Measurements from ENCODE around the gene SVIL.
"Not testable (repeated sequence)": the region's sequence is repeated elsewhere in the genome, so short reads cannot be mapped to it uniquely, and the experiment has no call there.

SVIL gene

GRCh38 chr10:29622382-29622922, 12.3 kb downstream of the SVIL start:
- no peak for DNase-seq (ENCODE audit: low spot score)

DNA sequence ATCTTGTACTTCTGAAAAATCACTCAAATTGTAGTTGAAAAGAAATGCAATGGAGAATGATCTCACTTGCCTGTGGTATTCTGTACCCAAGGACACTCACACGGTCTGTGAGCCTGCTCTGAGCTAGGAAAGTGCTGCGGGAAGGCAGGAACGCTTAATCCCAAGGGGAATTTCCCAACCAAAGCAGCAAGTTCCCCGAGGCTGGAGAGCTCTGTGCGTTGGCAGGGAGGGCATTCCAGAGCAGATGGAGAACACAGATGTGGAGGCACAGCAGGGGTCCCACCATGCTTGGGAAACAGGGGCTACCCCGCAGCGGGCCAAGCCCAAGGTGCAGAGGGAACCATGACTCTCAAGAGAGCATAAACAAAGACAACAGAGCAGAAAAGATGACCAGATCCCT, 13.6 kb downstream of the SVIL start:
- no peak for DNase-seq (ENCODE audit: low spot score)

GRCh38 chr10:29620112-29620690, 14.6 kb downstream of the SVIL start:
- no peak for DNase-seq (ENCODE audit: low spot score)

DNA sequence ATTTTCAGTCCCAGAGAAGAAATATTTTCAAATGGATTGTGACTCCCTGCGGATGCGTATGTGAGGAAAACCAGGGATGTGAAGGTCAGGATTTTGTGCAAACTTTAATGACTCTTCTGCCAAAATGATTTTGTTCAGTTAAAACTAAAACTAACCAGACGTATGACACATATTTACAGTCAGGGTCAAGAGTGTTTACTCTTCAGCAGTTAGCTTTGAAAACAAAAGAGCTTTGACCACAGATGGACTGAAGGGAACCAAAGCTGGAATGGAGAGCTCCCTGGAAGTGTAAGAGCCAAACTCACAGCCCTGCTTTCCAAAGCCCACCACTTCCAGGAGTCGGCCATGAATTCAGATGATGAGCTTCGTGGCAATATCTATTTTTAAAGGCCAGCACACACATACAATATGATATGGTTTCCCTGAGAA, 15.5 kb downstream of the SVIL start:
- no peak for DNase-seq (ENCODE audit: low spot score)

DNA sequence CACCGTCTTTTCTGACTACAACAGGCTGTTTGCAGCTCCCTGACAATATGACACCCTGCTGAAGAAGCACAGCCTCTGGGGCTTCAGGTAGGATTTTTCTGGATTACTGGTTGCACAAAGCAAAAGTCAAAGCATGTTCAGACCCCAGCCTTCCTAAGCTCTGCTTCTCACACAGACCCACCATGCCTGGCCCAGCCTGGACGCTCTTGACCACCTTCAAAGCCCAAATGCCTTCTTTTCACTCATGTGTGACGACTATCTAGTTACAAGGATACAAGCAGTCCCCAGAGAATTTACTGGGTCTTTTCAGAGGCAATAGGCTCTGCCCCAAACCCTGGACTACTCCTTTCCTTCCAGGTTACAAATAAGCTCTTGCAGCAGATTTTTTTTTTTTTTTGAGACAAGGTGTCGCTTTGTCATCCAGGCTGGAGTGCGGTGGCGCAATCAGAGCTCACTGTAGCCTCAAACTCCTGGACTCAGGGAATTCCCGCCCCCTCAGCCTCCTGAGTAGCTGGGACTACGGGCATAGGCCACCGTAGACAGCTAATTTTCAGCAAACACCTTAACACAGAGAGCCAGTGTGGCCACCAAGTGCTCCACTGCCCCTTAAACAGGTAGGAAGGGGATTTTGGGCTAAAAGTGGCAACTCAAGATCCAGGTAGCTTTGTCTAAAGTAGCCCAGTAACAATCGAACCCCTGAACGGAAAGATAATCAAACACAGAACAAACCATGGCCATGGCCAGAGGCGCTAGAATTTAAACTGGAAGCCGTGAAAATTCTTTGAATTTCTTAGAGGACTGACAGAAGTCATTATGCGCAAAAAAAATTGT, 16.2 kb downstream of the SVIL start:
- no peak for DNase-seq (ENCODE audit: low spot score)

GRCh38 chr10:29617880-29618340, 16.9 kb downstream of the SVIL start:
- DNase-seq (ENCODE audit: low spot score), result no peak

GRCh38 chr10:29616542-29616941, 18.2 kb downstream of the SVIL start:
- DNase-seq (ENCODE audit: low spot score), result no peak

DNA sequence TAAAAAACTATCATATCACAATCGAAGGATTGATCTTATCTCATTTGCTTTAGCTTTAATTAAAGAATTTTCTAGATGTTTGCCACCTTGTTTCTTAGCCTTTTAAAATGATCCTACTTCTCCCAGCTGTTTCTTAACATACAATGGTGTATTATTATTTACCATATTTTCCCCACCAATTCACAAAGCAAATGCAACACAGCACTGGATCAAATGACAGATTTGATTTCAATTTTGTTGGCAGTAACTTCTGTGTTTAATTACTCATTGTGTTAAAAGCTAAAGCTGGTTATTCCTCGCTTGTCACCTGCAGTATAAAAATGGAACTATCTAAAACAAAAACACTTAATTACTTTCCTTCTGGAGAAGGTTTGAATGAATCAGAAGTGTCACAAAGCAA, 19.6 kb downstream of the SVIL start:
- no peak for DNase-seq (ENCODE audit: low spot score)

- not testable (repeated sequence) for DNase-seq (ENCODE audit: low spot score)
Measured at GRCh38 chr10:29614289-29614688, 20.5 kb downstream of the SVIL start.

GRCh38 chr10:29613791-29614190, 21.0 kb downstream of the SVIL start:
- DNase-seq (ENCODE audit: low spot score), result no peak

GRCh38 chr10:29613196-29613595, 21.6 kb downstream of the SVIL start:
- DNase-seq (ENCODE audit: low spot score), result no peak

- no peak for DNase-seq (ENCODE audit: low spot score)
Measured at GRCh38 chr10:29612657-29613056, 22.1 kb downstream of the SVIL start.

- DNase-seq (ENCODE audit: low spot score), result no peak
Measured at GRCh38 chr10:29611781-29612381, 22.9 kb downstream of the SVIL start.

DNA sequence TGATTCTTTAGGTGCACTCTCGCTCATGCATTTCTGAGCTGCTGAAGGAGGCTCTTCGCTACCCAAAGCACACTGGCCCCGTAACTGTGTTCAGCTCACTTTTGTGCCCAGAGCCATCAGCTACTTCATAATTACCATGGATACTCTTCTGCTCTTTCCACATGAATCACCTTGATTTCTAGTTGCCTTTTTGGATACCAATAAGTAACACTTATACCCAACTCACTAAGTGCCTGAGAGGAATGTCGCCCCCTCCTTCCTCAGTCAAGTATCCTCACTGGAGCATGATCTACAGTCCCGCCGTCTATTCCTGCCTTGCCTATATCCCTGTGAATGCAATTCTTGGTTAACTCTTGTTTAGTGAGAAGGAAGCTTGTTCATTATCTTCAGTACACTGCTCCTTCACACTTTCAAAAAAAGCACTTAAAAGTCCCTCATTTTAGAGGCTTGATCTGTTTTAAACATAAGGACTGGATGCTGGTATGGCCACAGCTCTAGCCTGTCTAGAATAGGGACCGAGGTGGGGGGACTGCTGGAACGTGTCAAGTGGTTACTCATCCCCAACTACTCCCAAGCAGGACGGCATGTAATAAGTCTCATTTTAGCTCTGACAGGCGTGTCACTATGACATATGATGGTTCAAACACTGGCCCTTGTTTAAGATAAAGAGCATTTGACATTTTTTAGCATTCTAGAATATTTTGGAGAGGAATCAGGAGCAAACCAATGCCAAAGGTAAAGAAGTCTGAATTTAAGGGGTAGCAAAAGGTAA, 23.7 kb downstream of the SVIL start:
- no peak for DNase-seq (ENCODE audit: low spot score)

DNA sequence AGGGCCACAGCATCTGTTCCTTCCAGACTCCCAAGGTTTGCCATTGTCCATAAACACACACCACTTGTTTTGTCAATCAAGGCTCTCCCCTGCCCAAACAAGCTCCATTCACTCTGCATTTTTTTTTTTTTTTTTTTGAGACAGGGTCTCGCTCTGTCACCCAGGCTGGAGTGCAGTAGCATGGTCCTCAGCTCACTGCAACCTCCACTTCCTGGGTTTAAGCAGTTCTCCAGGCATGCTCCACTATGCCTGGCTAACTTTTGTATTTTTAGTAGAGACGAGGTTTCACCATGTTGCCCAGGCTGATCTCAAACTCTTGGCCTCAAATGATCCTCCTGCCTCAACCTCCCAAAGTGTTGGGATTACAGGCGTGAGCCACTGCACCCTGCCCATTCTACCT, 24.4 kb downstream of the SVIL start:
- DNase-seq (ENCODE audit: low spot score), result not testable (repeated sequence)

DNA sequence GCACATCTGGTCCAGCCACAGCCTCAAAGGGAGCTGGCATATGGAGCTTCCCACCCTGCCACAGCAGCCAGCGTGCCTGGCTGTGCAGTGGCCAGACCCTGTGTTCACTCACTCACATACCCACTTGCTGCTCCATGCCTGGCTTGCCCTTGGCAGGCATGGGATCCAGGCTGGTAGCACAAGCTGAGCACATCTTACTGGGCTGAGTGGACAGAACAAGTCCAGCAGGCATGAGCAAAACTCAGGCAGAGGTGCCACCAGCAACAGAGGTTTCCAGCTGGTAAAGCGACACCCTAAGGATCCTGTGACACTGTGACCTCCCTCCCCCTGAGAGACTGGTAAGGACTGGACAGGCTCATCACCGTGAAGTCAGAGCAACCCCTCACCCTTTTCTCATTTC, 25.1 kb downstream of the SVIL start:
- DNase-seq (ENCODE audit: low spot score), result no peak

DNA sequence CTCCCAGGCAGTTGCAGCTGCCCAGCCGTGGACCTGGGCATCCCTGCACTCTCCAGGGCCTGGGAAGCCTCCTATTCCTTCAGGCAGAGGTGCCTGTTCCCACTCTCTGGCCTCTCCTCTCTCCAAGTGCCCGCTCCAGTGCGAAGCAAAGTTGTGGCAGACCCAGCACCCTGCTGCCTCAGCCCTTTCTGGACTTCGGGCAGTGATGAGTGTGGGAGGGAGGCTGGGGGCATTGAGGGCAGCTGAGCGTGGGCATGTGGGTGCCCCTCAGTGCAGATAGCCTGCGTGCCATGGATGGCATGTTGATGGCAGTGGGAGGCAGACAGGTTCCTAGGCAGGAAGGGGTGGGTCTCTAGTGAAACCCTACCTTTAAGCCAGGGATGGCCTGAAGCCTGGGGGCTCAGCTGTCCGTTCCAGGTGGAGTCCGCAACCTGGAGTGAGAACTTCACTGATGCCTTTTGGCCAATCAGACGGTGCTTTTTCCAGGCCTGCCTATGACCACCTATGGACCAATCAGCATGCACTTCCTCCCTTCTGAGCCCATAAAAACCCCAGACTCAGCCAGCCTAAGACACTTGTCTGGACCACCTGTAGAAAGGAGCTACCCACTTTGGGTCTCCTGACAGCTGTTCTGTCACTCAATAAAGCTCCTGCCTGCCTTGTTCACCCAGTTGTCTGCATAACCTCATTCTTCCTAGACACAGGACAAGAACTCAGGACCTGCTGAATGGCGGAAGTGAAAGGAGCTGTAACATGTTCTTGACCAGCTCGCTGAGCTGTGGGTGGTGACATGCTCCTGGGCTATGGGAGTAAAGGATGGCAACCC, 26.1 kb downstream of the SVIL start:
- no peak for DNase-seq (ENCODE audit: low spot score)

- DNase-seq (ENCODE audit: low spot score), result no peak
Measured at GRCh38 chr10:29608062-29608461, 26.7 kb downstream of the SVIL start.

- no peak for DNase-seq (ENCODE audit: low spot score)
Measured at GRCh38 chr10:29607576-29607975, 27.2 kb downstream of the SVIL start.

DNA sequence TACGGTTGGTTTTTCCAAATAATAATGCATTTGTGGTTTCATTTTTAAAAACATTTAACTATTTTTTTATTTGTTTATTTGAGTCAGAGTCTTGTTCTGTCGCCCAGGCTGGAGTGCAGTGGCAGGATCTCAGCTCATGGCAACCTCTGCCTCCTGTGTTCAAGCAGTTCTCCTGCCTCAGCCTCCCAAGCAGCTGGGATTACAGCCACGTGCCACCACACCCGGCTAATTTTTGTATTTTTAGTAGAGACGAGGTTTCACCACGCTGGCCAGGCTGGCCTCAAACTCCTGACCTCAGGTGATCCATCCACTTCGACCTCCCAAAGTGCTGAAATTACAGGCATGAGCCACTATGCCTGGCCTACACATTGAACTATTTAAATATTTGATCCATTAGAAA, 28.1 kb downstream of the SVIL start:
- DNase-seq (ENCODE audit: low spot score), result not testable (repeated sequence)

DNA sequence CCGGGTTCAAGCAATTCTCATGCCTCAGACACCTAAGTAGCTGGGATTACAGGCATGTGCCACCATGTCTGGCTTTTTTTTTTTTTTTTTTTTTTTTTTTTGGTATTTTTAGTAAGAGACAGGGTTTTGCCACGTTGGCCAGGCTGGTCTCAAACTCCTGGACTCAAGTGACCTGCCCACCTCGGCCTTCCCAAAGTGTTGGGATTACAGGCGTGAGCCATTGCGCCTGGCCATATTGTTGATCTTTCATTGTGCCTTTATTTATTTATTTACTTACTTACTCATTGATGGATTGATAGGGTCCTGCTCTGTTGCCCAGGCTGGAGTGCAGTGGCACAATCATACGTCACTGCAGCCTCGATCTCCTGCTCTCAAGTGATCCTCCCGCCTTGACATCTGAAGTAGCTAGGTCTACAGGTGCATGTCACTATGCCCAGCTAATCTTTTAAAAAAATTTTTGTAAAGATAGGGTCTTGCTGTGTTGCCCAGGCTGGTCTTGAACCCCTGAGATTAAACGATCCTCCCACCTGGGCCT, 30.4 kb downstream of the SVIL start:
- DNase-seq (ENCODE audit: low spot score), result no peak
